Gastrocnemius medialis (tissue), 4 donors: ENCODE results near the gene SLC6A16.

Experiments used
- CTCF ChIP-seq, 5 experiments: fragments of 450-650 bp in 3 of 5; fragments of 200-600 bp in 2 of 5; sonication (generic) in 2 of 5; IDR thresholded peaks in 4 of 5; conservative IDR thresholded peaks in 1 of 5; 1 replicate in 4 of 5; 2 replicates in 1 of 5; pipeline ENCODE4 v1.5.1; 2016 to 2019; ENCODE audit warnings: antibody characterized with exemption in 5 of 5, mild to moderate bottlenecking in 3 of 5, moderate library complexity in 3 of 5
- POLR2A ChIP-seq, 2 donors: fragments of 450-650 bp; IDR thresholded peaks; one replicate each; pipeline ENCODE4 v1.6.1; 2017; ENCODE audit warnings: antibody characterized with exemption in 2 of 2, mild to moderate bottlenecking in 2 of 2, moderate library complexity in 2 of 2

DNA sequence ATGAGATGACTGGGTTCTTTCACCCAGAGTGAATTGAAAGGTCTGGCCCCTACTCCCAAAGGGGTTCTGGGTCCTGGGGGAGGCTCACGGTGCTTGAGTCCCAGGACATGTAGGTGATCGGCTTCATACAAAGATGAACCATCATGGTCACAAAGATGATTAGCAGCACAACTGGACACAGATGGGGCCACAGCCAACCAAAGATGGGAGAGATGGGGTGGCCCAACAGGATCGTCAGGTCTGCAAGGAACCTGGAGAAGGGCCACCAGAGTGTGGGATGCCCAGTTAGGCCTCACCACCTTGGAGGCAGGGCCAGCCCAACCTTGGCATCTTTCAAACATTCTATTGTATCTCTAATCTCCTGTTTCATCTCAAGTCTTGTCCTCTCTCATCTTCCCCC is 34.5 kb downstream of the SLC6A16 start:
- TF ChIP-seq CTCF (IDR thresholded peaks at IDR 0.05 in 4 of 5, conservative IDR thresholded peaks at IDR 0.05 in 1 of 5) (no peak), POLR2A (IDR thresholded peaks at IDR 0.05) (no peak)
